GM21529 (cell line): Measurements from ENCODE around the gene TSC22D3.
"Not testable (repeated sequence)": the region's sequence is repeated elsewhere in the genome, so short reads cannot be mapped to it uniquely, and the experiment has no call there.

Source experiments
- ATAC-seq: cut with Tn5 transposase; IDR thresholded peaks from one replicate; pipeline ENCODE4 v1.9.1; 2021; ENCODE audit not compliant: unreplicated experiment

Gene TSC22D3

GRCh38 chrX:107683931-107684330 is 91.7 kb downstream of the TSC22D3 start:
- ATAC-seq, result no peak

DNA sequence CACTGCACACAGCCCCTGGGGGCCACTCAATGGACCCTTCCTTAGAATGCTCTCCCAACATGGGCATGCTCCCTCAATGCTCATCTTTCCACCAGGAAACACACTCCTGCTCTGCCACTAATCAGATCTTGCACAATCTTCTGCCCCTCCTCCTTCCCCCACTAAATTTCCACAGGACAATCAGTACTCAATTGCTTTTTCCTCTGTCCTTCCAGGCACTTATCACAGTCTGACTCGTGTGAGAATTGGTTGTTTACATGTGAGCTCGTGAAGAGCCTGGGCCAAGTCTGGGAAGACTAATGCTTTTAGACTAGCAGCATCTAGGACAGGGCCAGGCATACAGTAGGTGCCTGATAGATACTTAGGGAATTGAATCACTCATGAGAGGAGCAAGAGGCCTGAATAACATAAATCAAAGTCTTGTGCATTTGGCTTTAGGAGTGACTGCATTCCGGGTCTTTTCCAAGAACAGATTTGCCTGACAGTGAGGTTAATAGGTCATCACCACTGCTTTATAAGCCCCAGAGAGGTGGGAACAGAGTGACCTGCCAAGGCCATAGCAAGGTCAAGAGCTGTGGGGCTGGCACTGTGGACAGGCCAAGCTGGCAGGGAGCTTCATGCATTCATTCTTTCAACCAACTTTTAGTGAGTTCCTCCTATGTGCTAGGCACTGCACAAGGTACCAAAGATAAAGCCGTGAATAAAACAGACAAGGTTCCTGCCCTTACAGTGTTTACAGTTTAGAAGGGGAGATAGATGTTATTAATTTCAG is 92.3 kb downstream of the TSC22D3 start:
- no peak for ATAC-seq

- ATAC-seq, result no peak
These were observed 93.3 kb downstream of the TSC22D3 start for GRCh38 chrX:107682256-107682655.

GRCh38 chrX:107678957-107679740 is 96.4 kb downstream of the TSC22D3 start:
- no peak for ATAC-seq

- no peak for ATAC-seq
These were observed 97.7 kb downstream of the TSC22D3 start for GRCh38 chrX:107677909-107678308.

DNA sequence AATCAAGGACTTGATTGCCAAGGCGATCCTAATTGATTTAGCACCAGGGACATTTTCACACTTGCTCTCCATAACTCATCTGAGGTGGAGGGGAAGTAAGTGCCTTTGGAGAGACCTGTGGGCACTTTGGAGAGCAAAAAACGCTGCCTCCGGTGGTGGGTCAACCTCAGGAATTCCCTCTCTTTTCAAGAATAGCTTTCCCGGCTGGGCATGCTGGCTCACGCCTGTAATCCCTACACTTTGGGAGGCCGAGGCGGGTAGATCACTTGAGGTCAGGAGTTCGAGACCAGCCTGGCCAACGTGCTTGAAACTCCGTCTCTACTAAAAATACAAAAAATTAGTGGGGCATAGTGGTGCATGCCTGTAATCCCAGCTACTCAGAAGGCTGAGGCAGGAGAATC is 98.1 kb downstream of the TSC22D3 start:
- no peak for ATAC-seq

- ATAC-seq, result no peak
These were observed 98.8 kb downstream of the TSC22D3 start for GRCh38 chrX:107676559-107677378.

GRCh38 chrX:107675823-107676555 is 99.6 kb downstream of the TSC22D3 start:
- ATAC-seq, result no peak

- no peak for ATAC-seq
These were observed 100.3 kb downstream of the TSC22D3 start for GRCh38 chrX:107675365-107675654.

- peak; percentile 24 for ATAC-seq
These were observed 100.9 kb downstream of the TSC22D3 start for GRCh38 chrX:107674480-107675364.

DNA sequence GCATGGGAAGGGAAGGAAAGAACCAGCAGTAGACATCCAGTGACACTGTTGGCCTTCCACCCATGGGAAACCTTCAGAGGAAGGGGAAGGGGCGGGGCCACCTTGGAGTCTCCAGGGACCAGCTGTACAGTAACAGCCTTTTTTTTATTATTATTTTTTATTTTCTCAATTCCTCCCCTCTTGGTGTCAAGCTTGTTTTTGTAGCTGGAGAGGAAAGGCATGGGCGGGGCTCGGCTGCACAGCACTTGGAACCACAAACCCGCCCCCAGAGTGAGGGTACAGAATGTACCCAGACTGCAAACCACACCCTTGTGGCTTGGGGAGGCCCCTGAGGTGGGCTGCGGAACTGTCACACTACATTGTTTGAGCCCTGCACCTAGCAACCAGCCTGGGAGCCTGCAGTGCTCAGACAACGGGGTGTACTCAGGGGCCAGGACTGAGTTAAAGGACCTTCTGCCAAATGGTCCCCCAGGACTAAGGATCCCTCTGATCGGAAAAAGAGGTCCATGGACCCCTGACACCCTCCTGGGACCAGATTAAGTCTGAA is 101.6 kb downstream of the TSC22D3 start:
- ATAC-seq, result peak; percentile 88

DNA sequence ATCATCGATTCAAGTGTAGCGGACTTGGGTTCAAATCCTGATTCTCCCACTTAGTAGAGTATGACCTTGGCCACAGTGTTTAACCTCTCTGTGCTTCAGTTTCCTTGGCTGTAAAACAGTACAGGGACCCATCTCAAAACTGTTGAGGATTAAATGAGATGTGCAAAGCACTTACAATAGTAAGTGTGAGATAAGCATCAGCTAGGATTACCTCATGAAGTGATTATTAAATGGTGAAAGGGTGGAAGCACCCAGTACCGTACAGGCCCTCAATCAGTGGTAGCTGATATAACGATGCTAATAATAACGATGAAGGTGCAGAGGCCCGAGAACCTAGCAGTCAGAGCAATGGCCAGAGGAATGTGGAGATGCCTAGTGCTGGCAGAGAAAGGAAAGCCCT is 102.2 kb downstream of the TSC22D3 start:
- ATAC-seq, result peak; percentile 4

- peak; percentile 19 for ATAC-seq
These were observed 102.6 kb downstream of the TSC22D3 start for GRCh38 chrX:107672955-107673378.

DNA sequence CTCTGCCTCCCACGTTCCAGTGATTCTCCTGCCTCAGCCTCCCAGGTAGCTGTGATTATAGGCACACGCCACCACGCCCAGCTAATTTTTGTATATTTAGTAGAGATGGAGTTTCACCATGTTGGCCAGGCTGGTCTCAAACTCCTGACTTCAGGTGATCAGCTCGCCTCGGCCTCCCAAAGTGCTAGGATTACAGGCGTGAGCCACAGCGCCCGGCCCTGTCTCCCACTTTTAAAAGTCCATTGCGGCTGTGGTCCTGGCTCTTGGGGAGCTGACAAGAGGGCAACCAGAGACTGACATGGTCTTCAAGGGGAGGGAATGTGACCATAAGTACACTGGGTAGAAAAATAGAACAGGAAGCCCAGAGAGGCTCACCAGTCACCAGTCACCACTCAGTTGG is 104.3 kb downstream of the TSC22D3 start:
- ATAC-seq, result not testable (repeated sequence)

DNA sequence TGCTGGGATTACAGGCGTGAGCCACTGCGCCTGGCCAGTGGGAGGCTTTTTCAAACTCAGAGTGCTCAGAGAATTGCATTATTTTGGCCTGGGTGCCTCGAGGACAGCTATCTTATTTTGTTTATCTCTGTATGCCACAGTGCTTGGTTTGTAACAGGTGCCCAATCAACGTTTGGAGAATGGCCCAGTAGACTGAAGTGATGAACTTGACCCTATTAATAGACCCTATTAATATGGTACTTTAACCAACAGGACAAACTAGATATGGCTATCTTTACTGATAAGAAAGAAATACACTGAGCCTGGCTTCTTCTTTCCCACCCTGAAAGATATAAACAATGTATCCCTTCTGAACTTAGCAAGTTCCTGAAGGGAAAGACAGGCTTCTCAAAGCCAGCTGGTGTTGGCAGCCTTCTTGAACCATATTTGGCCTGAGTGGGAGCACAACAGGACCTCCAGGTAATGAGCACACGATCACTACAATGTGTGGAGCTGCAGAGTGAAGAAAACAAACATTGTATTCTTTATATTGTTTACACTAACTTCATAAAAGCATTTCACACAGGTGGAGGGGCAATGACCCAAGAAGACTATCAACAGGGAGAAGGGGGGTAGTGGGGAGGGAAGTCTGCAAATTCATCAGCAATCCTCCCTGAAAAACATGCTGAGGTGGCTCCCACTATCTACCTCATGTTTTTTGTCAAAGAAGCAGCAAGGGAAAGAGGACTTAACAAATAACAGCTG is 105.5 kb downstream of the TSC22D3 start:
- no peak for ATAC-seq

- no peak for ATAC-seq
These were observed 106.3 kb downstream of the TSC22D3 start for GRCh38 chrX:107669261-107669660.

DNA sequence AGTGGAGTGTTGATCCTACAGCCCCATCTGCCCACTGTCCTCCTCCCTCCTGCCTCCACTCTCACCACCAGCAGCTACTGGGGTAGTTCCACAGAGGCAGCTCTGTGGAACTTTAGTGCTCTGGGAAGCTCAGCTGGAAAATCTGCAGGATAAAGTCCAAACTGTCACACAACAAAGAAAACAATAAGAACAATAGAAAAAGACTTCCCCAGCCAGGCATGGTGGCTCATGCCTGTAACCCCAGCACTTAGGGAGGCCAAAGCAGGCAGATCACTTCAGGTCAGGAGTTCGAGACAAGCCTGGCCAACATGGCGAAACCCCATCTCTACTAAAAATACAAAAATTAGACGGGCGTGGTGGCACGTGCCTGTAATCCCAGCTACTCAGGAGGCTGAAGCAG is 106.9 kb downstream of the TSC22D3 start:
- ATAC-seq, result not testable (repeated sequence)

- no peak for ATAC-seq
These were observed 108.2 kb downstream of the TSC22D3 start for GRCh38 chrX:107667426-107667825.

GRCh38 chrX:107666931-107667330 is 108.7 kb downstream of the TSC22D3 start:
- no peak for ATAC-seq
